Measurements from ENCODE around the gene VIPAS39.

DNA sequence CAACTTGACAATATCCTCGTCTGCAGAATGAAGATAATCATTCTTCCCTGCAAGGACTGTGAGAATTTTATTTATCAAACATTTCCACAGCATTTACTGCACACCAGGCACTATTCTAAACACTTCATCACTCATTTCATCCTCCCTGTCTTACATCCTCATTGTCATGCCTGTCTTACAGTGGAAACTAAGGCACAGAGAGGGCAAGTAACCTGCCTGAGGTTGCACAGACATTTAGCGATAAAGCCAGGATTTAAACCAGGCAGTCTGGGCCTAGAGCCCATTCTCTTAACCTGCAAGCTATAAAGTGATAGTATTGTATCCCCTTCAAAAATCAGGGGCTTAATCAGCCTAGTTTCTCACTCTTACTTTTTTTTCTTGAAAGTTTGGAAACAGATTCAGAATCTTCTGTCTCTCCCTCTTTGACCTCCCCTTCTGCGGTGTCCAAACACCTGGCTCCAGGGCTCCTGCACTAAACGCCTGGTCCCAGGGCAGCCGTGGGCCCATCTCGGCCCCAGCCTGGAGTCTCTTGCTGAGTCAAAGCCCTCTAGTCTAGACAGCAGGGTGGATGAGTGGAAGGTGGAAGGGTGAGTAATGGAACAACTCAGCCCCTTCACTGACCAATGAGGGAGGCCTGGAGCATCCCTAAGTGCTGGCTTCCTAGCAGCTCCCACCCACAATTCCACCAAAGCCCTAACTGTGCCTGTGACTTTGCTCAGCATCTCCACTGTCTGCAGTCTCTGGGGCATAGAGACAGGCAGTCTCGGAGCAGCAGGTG, 28.7 kb upstream of the VIPAS39 start:
- TF ChIP-seq, protein P1, sequence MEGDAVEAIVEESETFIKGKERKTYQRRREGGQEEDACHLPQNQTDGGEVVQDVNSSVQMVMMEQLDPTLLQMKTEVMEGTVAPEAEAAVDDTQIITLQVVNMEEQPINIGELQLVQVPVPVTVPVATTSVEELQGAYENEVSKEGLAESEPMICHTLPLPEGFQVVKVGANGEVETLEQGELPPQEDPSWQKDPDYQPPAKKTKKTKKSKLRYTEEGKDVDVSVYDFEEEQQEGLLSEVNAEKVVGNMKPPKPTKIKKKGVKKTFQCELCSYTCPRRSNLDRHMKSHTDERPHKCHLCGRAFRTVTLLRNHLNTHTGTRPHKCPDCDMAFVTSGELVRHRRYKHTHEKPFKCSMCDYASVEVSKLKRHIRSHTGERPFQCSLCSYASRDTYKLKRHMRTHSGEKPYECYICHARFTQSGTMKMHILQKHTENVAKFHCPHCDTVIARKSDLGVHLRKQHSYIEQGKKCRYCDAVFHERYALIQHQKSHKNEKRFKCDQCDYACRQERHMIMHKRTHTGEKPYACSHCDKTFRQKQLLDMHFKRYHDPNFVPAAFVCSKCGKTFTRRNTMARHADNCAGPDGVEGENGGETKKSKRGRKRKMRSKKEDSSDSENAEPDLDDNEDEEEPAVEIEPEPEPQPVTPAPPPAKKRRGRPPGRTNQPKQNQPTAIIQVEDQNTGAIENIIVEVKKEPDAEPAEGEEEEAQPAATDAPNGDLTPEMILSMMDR (IDR thresholded peaks at IDR 0.05): no peak
- no peak for TF ChIP-seq POLR2A (IDR thresholded peaks at IDR 0.05)

Measured in tibial nerve (tissue), 3 donors.